ENCODE measurements around the gene MBNL2. TPM values are rescaled to one million over a fixed set of nuclear protein-coding genes. Genes with fewer than 3 reads are reported as not detected.

MBNL2 gene
- total RNA-seq, 1 experiment from 2014 or later, result 33.2 TPM

DNA sequence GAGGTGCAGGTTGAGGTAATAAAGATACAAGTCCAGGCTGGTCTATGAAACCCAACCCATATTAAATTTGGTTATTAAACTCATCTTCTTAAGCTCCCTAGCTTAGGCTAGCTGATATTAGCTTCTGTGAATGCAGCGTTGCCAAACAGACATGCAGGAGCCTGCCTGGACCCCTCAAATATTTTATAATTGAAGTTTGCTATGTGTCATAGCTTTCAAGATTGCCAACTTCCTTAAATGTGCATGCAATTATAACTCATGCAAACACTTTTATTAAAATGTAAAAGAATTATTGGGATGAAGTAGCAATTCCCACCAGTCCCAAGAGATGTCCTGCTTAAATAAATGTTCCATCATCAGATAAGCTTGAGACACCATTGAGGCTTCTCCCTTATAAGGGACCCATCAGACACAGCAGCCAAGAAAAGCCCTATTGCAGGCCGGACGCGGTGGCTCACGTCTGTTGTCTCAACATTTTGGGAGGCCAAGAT is 51.3 kb downstream of the MBNL2 start:
- no peak for DNase-seq (ENCODE audit: low read depth)

DNA sequence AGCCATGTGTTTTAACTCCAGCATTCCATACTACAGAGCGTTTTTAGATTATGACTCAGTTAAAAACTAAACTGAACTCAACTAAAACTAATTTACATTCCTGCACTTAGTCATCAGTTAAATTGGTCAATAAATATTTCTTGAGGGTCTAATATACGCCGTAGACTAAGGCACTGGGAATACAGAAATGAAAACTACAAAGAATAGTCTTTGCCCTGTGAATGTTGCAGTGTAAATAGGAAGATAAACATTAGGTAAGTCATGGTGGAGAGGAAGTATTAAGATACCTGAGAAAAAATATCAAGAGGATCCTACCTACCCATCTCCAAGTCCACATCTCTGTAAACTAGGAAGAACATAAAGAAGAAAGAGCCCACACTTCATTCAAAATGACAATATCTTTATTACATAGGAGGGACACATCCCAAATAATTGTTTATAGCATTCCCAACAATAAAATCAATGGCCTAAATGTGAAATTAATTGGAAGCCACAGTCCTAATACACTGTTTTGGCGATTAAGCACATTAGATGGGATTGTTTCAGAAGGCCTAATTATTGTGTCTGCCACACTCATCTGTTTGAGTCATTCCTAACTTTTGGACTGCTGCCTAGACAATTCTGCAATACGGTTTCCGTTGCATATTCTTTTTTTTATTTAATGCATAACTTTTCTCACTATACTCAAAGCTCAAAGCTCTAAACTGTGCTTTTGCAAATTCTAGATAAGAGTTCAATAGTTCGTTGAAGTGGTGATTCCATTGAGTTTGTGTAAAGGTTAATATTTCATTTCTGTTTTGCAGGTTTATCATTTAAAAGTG is 52.9 kb downstream of the MBNL2 start:
- DNase-seq (ENCODE audit: low read depth), result peak; percentile 69

DNA sequence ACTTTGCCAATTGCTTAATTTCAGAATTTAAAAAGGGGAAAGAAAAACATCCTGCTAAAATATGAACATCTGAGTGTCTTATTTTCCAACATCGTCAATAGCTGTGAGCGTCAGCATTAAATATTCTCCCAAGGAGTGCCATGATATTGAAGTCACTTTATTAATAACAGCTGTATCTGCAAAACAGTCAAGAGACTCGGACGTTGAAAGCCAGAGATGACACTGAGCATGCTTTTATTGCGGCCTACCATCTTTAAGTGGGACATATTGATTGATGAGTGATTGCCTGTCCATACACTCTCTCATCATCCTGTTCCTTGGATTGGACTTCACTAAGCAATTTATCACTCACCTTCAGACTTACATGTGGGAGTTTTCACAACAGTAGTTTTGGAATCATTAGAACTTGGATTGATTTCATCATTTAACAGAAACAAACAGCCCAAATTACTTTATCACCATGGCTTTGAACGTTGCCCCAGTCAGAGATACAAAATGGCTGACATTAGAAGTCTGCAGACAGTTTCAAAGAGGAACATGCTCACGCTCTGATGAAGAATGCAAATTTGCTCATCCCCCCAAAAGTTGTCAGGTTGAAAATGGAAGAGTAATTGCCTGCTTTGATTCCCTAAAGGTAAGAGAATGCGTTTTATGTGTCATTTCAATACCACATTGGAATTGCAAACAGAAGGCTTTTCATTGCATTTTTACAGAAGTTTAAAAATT is 53.8 kb downstream of the MBNL2 start:
- no peak for DNase-seq (ENCODE audit: low read depth)

DNA sequence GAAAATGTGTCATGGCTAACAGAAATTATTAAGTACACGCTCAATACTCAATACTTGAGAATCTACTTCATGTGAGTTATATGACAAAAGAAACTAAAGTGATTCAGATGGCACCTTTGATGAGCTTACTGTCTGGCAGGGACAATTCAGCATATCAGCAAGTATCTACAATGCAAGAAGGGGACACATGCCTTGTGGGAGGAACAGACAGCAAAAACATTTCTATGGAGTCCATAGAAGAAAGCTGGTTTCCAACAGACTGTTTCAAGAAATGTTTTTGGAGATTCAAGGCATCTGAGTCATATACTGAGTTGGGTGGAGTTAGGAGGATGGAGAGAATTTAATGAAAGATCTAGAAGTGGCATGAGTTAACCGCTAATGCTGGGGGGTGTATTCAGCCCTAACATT is 54.7 kb downstream of the MBNL2 start:
- DNase-seq (ENCODE audit: low read depth), result no peak

DNA sequence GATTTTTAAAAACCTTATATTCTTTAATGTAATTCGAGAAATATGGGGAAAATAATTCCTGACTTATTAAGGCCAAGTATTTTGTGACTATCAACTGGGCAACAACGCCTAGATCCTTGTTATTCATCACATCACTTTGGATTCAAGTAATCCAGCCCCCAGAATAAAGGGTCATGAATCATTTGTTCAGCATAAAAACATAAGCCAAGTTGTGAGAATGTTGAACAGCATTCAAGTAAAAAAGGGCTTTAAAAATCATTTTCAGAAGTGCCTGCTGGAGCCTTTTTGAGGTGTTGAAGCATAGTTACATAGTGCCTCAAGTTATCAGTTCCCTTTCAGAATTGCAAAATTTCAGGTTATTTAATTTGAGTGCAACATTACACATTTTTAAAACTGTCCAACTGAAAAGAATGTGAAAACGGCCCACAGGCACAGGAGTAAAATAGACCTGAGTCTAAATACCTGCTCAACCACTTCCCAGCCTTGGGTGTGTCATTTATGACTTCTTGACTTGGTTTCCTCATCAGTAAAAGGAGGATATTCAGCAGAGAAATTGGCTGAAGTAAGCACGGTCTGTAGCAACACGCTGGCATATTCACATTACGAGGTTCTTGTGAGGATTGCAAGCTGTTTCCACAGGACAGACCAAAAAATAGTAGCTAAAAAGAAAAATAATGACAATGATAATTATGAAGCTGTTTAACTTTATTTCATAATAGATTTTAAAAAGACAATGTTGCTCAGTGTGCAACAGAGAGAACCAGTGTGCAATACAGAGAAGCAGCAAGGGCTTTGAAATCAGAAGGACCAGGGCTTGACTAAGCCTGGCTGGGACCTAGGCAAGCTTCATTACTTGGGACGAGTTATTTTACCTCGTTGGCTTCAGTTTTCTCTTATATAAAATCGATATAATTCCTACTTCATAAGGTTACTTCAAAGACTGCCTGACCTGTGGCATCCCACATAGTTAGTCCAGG is 56.6 kb downstream of the MBNL2 start:
- no peak for DNase-seq (ENCODE audit: low read depth)

DNA sequence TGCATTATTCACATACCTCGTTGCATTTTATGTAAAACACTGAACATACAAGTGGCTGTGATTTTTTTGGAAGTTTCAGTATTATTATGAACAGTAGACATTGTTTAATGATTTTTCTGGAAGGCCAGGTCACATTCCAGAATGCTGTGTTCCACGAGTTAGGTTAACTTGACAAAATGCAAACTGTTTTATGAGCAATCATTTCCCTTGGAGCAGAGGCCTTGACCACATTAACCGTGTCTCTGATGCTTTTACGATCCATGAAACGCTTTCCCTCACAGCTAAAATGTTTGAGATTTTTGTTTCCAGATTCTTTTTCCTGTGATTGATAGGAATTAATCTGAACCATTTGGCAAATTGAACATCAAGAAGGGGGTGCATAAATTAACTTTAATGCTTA is 57.8 kb downstream of the MBNL2 start:
- no peak for DNase-seq (ENCODE audit: low read depth)

DNA sequence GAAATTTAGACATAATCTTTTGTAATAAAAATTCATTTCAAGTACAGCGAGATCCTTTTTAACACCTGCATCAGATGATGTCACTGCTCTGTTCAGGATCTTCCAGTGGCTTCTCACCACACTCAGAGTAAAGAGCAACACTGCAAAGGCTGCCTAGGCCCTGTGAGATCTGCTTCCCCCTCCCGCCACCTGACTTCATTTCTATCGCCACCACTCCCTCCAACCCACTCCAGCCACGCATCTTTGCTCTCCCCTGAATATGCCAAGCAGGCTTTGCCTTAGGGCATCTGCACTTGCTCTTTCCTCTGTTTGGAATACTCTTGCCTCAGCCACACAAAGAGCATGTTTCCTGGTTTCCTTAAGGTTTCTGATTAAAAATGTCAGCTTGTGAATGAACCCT is 58.3 kb downstream of the MBNL2 start:
- DNase-seq (ENCODE audit: low read depth), result no peak

DNA sequence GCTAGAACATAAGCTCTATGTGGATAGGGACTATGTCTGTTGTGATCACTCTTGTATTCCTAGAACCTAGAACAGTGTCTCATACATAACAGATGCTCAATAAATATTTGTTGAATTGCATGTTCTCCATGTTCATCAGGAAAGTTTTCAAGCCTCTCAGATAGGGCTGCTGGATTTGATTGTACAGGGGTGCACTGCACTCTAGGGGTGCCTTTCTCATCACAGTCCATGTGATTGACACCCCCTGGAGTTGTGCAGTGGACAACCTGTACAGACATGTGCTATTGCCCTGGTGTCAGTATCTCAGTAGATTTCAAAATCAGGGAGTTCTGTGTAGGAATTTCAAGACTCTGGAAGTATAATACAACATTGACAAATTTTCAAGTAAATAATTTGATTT is 58.9 kb downstream of the MBNL2 start:
- DNase-seq (ENCODE audit: low read depth), result no peak

DNA sequence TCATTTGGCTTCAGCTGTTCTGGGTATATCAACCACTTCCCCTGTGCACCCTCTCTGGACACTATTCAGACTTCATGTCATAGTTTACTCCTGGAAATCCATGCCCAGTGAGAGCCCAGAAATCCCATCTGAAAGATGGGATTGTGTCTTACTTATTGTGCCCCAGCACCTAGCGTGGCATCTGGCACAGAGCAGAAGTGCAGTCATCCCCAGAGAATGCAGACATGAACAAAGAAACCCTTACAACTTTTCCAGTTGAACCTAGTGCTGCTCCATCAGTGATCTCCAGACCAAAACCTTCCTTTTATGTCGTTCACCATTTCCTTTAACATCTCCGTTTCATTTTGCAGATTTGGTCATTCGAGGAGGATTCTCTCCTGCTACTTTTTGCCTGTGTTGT is 60.6 kb downstream of the MBNL2 start:
- no peak for DNase-seq (ENCODE audit: low read depth)

DNA sequence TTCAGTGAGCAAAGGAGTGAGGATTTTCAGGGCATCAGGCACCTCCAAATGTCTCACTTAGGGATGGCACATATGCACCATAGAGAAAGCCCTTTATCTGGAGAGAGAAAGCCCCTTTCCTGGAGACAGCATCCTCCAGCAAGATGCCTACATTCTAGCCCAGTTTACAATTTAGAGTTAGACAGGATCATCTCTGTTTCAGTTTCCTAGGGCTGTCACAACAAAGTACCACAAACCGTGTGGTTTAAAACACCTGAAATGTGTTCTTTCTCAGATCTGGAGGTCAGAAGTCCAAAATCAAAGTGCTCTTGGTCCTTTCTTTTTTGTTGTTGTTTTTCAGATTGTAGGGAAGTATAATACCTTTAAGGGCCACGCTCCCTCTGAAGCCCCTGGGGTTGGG is 61.8 kb downstream of the MBNL2 start:
- no peak for DNase-seq (ENCODE audit: low read depth)

DNA sequence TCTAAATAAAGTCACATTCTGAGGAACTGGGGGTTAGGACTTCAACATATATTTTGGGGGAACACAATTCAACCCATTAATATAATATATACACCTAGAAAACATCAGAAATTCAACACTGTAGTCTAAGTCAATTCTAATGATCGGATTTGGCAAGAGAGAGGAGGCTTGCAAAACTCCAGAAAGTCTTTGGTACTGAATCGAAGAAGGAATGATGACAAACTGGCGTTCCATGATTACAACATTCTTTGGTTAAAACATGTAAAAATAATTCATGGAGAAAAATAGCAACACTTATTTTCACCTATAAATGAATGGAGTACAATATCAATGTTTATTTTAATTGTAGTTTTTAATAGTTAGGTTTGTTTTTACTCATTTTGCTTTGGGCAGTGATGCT is 62.4 kb downstream of the MBNL2 start:
- DNase-seq (ENCODE audit: low read depth), result no peak

DNA sequence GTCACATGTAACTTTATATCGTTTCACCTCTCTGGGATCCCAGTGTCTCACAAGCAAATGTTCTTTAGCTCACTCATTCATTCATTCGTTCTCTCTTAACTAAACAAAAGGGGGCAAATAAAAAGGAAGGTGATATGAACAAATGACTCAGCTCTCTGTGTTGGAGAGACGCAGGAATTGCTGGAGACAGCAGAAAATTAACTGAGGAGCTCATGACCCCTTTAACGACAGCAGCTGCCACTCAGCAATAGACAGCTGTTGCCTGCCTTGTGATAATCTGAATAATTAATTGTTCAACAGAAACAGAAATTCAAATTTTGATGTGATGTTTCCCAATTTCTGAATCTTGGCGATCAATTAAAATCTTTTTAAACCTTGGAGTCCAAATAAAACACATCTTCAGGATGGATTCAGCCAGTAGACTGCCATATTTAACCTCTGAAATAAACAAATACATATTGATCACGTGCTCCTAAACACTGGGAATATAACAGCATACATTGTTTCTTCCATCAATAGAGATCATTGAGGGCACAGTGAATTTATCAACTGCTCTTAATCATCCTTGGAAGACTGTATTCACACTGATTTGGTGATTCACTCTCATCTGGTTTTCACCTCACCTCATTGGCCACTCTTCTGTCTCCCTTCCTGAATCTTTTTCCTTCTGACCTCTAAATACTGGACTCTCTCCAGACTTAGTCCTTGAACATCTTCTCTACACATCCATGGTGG is 63.3 kb downstream of the MBNL2 start:
- DNase-seq (ENCODE audit: low read depth), result no peak

DNA sequence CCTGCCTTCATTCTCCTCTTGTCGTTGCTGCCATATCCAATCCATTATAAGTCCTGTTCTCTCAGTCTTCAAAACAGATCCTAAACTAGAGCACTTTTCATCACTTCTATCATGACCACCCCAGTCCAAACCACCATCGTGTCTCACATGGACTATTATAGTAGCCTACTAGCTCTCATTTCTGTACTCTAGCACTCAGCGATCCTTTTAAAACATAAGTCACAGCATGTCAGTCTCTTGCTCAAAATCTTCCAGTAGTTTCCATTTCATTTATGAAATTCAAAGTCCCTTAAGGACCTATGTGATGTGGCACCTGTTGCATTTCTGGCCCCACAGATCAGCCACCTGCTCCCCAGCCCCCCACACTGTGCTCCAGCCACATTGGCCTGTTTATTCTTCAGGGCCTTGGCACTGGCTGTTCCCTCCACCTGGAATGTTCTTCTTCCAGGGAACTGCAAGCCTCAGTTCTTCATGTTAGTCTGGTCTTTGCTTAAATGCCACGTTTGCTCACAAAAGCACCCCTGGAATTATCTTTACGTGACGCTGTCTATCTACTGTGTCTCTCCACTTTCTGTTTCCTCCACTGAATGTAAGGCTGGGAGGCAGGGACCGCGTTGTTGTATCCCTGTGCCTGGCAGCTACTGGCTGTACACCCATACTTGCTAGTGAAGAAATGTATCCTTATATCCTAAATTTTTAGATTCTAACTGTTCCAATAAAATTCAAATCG is 64.3 kb downstream of the MBNL2 start:
- DNase-seq (ENCODE audit: low read depth), result no peak

DNA sequence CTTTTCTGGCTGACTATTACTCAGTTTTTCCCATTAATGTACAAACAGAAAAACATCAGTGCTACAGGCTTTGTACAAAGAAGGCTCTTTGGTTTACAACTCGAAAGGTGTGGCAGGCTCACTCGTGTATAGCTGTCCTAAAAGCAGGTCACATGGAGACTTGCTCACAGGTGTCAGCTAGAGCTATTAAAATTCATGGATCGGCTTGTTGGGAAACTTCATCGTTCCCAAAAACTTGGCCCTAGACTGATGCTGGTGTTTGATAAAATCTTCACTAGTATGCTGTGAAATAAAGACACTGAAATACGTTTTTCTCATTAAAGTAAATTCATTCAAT is 64.9 kb downstream of the MBNL2 start:
- no peak for DNase-seq (ENCODE audit: low read depth)

DNA sequence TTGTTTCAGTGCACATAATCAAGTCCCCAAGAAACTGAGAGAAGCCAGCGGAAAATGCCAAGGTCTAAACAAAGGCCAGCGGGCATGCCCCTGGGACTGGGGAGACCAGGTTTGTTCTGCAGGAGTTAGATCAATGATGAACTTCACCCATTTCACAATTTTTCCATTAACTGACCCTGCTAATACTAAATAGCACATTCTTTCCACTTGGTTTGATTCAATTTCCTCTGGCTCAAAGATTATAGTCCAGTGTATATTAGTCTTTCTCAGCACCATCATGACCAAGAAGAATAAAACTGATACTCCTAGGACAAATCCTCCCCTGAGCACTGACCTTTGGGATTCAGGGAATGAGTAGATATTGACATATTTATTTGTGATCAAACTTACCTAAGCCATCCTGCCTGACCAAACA is 66.4 kb downstream of the MBNL2 start:
- no peak for DNase-seq (ENCODE audit: low read depth)

DNA sequence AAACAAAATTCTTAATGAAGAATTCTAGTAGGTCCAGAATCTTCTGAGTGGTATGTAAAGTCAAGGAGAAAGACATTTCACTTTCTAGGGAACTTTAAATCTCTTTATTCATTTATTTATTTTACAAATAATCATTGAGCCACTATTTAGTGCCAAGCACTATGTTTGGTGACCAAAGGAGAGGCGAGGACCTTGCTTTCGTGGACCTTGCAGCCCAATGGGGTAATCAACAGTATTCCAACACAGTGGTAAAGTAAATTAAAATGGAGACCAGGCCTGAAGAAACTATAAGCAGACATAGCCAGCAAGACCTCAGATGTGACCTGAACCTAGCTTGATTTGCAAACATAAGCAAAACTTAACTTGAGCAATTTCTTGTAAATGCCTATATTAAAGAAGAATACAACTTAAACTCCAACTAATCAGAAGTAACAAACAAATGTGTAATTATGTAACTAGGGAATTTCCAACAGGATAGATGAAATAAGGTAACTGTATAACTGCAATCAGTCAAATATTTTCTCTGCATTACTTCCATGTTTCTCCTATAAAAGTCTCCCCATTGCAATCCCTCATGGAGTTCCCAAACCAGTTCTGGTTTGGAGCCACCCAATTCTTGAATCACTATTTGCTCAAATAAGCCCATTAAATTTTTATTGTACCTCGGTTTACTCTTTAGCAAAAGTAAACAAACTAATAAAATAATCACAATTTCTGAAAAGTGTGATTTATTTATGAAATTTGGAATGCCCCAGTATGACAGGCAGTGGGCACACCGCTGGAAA is 67.6 kb downstream of the MBNL2 start:
- DNase-seq (ENCODE audit: low read depth), result no peak

DNA sequence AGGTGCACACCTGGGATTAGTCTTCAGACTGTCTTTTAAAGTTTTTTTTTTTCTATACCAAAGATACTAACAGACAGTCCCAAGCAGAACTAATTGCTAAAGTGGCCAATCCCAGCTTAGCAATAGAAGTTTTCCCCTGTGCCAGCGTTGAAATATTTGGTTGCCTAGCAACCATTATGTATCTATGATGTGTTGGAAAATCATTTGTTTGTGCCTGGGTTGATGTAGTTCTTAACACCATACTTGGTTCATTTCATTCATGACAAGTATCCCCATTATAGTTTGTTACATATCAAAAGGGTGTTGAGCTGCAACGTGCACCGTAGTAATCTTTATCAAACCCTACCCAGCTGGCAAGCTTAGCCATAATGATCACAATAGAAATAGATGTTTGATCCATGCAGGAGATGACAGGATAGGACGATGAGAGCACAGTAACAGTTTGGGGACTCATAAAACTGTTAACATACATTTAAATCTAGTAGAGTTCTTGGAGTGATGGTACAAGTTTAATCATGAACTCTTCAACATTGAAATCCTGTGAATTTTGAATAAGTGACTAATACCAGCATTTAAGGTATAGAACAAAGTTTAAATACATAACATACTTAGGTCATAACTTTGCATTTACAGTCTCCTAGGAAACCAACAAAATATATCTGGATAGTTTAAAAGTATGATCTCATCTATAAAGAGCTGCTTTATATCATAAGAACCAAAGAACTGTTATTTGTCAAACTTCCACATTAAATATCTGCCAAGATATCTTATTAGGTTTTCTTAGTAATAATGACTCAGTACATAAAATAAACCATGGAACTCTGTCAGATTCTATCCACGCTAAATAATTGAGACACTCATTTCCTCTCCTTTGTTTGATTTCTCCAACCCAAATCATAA is 73.4 kb downstream of the MBNL2 start:
- peak; percentile 11 for DNase-seq (ENCODE audit: low read depth)

DNA sequence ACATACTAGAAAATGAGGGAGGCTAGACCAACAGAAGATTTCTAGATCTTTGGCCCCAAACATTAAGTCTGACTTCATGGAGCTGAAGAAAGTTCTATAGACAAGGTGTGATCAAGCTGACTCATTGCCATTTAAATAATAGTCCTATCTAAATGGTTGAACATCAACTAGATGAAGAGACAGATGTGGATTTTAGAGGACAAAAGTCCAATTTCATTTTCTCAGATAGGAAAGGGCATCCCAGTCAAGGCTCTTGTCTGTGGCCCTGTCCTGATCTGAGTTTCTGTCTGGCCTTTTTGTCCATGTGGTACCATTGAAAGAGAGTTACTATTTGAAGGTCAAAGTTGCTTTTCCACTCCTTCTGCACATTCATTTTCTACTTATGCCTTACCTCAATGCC is 74.6 kb downstream of the MBNL2 start:
- DNase-seq (ENCODE audit: low read depth), result no peak

DNA sequence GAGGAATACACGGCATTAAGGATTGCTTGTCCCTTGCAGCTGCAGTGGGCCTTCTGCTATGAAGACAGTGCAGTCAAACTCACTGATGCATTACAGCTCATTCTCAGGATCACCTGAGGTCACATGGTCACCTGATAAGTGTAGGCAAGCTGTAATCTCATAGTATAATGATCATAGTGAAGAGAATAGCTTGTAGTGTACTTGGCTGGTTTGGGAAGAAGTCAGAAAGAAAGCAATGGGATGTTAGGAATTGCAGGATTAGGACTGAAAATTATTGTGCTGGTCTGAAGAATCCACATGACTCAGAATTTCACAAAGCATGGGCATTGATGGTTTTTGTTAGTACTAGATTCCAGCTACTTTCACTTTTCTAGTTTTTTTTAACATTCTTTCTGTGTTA is 76.7 kb downstream of the MBNL2 start:
- no peak for DNase-seq (ENCODE audit: low read depth)

Data from Daoy (cell line).